ENCODE data around the gene TAF1B.

- TF ChIP-seq, protein P1, sequence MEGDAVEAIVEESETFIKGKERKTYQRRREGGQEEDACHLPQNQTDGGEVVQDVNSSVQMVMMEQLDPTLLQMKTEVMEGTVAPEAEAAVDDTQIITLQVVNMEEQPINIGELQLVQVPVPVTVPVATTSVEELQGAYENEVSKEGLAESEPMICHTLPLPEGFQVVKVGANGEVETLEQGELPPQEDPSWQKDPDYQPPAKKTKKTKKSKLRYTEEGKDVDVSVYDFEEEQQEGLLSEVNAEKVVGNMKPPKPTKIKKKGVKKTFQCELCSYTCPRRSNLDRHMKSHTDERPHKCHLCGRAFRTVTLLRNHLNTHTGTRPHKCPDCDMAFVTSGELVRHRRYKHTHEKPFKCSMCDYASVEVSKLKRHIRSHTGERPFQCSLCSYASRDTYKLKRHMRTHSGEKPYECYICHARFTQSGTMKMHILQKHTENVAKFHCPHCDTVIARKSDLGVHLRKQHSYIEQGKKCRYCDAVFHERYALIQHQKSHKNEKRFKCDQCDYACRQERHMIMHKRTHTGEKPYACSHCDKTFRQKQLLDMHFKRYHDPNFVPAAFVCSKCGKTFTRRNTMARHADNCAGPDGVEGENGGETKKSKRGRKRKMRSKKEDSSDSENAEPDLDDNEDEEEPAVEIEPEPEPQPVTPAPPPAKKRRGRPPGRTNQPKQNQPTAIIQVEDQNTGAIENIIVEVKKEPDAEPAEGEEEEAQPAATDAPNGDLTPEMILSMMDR (IDR thresholded peaks at IDR 0.05): no peak
- no peak for TF ChIP-seq ZFX (IDR thresholded peaks at IDR 0.05; ENCODE audit: borderline replicate concordance)
Measured at GRCh38 chr2:9844576-9844975, 1.3 kb downstream of the TAF1B start.
